Fibroblast of mammary gland (primary cell): ENCODE data around the gene COPE.

Experiments used
- DNase-seq: peaks from one replicate; pipeline ENCODE4 v3.0.0-alpha.2; 2010; ENCODE audit warnings: low read depth
- H3K4me3 ChIP-seq: 2 replicates; pipeline ENCODE4 v1.5.1; 2011; ENCODE audit warnings: low read depth, mild to moderate bottlenecking, low read length, moderate library complexity; ENCODE audit not compliant: control insufficient read depth
- CTCF ChIP-seq: conservative IDR thresholded peaks from 2 replicates; pipeline ENCODE4 v1.5.1; 2011; ENCODE audit warnings: low read depth, low read length, inconsistent platforms; ENCODE audit not compliant: control insufficient read depth, insufficient read depth

The COPE gene

GRCh38 chr19:18855647-18856384, 63.4 kb downstream of the COPE start:
- no peak for TF ChIP-seq CTCF
- no peak for DNase-seq
- H3K4me3 ChIP-seq = no peak overlapping the region

GRCh38 chr19:18854982-18855381, 64.2 kb downstream of the COPE start:
- no peak overlapping the region for H3K4me3 ChIP-seq
- DNase-seq = no peak
- no peak for TF ChIP-seq CTCF

- no peak overlapping the region for H3K4me3 ChIP-seq
- DNase-seq = no peak
- no peak for TF ChIP-seq CTCF
Measured at GRCh38 chr19:18853755-18854427, 65.3 kb downstream of the COPE start.

- no peak overlapping the region for H3K4me3 ChIP-seq
- no peak for TF ChIP-seq CTCF
- no peak for DNase-seq
Measured at GRCh38 chr19:18852648-18853047, 66.5 kb downstream of the COPE start.

- H3K4me3 ChIP-seq = no peak overlapping the region
- TF ChIP-seq CTCF = no peak
- DNase-seq = no peak
Measured at GRCh38 chr19:18851673-18852325, 67.4 kb downstream of the COPE start.

GRCh38 chr19:18850471-18851375, 68.5 kb downstream of the COPE start:
- DNase-seq = no peak
- TF ChIP-seq CTCF = no peak
- no peak overlapping the region for H3K4me3 ChIP-seq
